Thoracic aorta (tissue), 2 donors: Measurements from ENCODE around the gene FOXE1. TPM values are rescaled to one million over a fixed set of nuclear protein-coding genes. Genes with fewer than 3 reads are reported as not detected.

ENCODE experiments used
- ATAC-seq: fragments of 150-250 bp; one replicate; pipeline ENCODE4 v1.8.0; 2017; ENCODE audit warnings: low read depth; ENCODE audit not compliant: insufficient number of reproducible peaks, low FRiP score
- DNase-seq: peaks from one replicate; pipeline ENCODE4 v3.0.0-alpha.2; 2020; ENCODE audit warnings: low spot score
- H3K27ac ChIP-seq, 2 donors: fragments of 200-600 bp; sonication (generic); 1 replicate in 1 of 2; 2 replicates in 1 of 2; pipeline ENCODE4 v1.5.1; 2016; ENCODE audit warnings: mild to moderate bottlenecking in 2 of 2, moderate library complexity in 2 of 2
- H3K27me3 ChIP-seq: fragments of 200-600 bp; sonication (generic); replicated peaks from 2 replicates; pipeline ENCODE4 v1.6.0; 2016; ENCODE audit warnings: mild to moderate bottlenecking; ENCODE audit not compliant: insufficient read depth
- H3K36me3 ChIP-seq: fragments of 200-600 bp; sonication (generic); one replicate; pipeline ENCODE4 v1.5.1; 2016
- H3K4me1 ChIP-seq, 2 donors: fragments of 200-600 bp; sonication (generic); 1 replicate in 1 of 2; 2 replicates in 1 of 2; pipeline versions ENCODE4 v1.5.1 to v1.6.0; 2016; ENCODE audit warnings: low read depth in 2 of 2, mild to moderate bottlenecking in 1 of 2; ENCODE audit not compliant: control insufficient read depth in 1 of 2
- H3K4me3 ChIP-seq: fragments of 200-600 bp; sonication (generic); 2 replicates; pipeline ENCODE4 v1.5.1; 2016; ENCODE audit warnings: mild to moderate bottlenecking
- H3K9me3 ChIP-seq: fragments of 200-600 bp; sonication (generic); 2 replicates; pipeline ENCODE4 v1.5.1; 2016
- total RNA-seq, 2 donors: library from RNA; depleted of rRNA; stranded (reverse); fragments of >200 nt; gene quantifications; one replicate each; pipeline versions ENCODE4 v1.1.0 to v1.2.3, GENCODE V29; 2016
- TF ChIP-seq, protein P1 (sequence below): fragments of 200-600 bp; sonication (generic); IDR thresholded peaks from one replicate; pipeline ENCODE4 v1.5.1; 2019; ENCODE audit warnings: antibody characterized with exemption

FOXE1 gene
- total RNA-seq, 2 donors from 2014 or later: 0.21 to 0.68 TPM

DNA sequence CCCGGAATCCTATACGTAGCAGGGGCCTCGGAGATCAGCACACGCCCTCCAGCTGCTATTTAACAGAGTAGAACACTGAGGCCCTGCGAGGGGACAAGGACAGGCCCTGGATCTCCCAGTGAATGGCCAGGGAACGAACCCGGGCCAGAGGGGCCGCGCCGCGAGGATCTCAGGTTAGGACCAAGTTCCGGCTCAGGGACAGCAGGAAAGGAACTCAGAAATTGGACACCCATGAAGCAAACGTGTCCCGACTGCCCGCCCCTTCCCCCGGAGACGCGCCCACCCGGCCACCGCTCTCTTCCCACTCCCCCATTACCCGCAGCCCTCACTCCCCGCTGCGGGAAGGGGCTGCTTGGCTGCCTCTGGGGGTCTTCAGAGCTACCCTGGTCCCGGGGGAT lies 1.0 kb upstream of the FOXE1 start:
- TF ChIP-seq, protein P1, sequence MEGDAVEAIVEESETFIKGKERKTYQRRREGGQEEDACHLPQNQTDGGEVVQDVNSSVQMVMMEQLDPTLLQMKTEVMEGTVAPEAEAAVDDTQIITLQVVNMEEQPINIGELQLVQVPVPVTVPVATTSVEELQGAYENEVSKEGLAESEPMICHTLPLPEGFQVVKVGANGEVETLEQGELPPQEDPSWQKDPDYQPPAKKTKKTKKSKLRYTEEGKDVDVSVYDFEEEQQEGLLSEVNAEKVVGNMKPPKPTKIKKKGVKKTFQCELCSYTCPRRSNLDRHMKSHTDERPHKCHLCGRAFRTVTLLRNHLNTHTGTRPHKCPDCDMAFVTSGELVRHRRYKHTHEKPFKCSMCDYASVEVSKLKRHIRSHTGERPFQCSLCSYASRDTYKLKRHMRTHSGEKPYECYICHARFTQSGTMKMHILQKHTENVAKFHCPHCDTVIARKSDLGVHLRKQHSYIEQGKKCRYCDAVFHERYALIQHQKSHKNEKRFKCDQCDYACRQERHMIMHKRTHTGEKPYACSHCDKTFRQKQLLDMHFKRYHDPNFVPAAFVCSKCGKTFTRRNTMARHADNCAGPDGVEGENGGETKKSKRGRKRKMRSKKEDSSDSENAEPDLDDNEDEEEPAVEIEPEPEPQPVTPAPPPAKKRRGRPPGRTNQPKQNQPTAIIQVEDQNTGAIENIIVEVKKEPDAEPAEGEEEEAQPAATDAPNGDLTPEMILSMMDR: no peak
- H3K9me3 ChIP-seq: no peaks in the 10 kb centered on the region
- no peak overlapping the region for H3K27ac ChIP-seq
- H3K4me1 ChIP-seq: peaks cover 2 to 35% of the 10 kb centered on the region in 2 donors
- no peaks in the 10 kb centered on the region for H3K36me3 ChIP-seq
- peaks cover 22% of the 10 kb centered on the region for H3K27me3 ChIP-seq
- DNase-seq (no peak), ATAC-seq (no peak)
- no peak overlapping the region for H3K4me3 ChIP-seq

DNA sequence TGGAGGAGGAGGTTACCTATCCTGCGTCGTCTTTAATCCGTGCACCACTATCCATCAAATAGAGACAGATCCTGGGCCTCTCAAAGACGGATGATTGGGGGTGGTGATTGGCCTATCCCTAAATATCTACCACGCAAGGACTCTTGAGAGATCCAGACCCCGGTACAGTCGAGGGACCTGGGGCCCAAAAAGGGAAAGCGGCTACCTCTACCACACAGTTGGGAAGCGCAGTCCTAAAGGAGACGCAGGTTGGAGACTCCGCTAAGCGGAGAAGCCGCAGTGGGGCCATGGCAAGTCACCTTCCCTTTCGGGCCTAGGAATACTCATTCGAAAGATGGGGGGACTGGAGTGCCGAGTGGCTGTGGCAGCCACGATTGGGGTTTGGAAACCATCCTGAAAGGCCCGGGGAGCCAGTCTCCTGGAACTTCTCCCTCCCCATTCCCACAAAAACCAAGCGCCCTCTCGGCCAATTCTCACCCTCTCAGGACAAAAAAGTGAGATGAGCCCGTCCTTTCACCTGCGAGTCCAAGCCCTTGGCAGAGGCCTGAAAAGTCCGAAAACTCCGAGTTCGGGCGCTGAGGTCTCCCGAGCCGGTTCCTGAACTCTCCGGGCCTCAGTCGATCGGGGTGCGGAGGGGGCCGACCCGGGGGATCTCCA lies 499 bp upstream of the FOXE1 start:
- Histone ChIP-seq H3K27ac (no peak overlapping the region), H3K9me3 (no peaks in the 10 kb centered on the region), H3K27me3 (peaks cover 22% of the 10 kb centered on the region), H3K4me1 (peaks cover 2 to 35% of the 10 kb centered on the region in 2 donors), H3K4me3 (peak overlapping the region; percentile 61), H3K36me3 (no peaks in the 10 kb centered on the region)
- DNase-seq: no peak
- ATAC-seq: no peak
- TF ChIP-seq, protein P1: no peak

DNA sequence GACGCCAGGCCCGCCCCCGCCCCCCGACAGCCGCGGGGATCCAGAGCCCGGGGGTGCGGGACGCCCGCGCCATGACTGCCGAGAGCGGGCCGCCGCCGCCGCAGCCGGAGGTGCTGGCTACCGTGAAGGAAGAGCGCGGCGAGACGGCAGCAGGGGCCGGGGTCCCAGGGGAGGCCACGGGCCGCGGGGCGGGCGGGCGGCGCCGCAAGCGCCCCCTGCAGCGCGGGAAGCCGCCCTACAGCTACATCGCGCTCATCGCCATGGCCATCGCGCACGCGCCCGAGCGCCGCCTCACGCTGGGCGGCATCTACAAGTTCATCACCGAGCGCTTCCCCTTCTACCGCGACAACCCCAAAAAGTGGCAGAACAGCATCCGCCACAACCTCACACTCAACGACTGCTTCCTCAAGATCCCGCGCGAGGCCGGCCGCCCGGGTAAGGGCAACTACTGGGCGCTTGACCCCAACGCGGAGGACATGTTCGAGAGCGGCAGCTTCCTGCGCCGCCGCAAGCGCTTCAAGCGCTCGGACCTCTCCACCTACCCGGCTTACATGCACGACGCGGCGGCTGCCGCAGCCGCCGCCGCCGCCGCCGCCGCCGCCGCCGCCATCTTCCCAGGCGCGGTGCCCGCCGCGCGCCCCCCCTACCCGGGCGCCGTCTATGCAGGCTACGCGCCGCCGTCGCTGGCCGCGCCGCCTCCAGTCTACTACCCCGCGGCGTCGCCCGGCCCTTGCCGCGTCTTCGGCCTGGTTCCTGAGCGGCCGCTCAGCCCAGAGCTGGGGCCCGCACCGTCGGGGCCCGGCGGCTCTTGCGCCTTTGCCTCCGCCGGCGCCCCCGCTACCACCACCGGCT lies 1.0 kb downstream of the FOXE1 start:
- H3K27ac ChIP-seq: no peak overlapping the region
- DNase-seq: no peak
- H3K4me3 ChIP-seq: peak overlapping the region; percentile 61
- TF ChIP-seq, protein P1: no peak
- H3K36me3 ChIP-seq: no peaks in the 10 kb centered on the region
- H3K27me3 ChIP-seq: peaks cover 16% of the 10 kb centered on the region
- H3K9me3 ChIP-seq: no peaks in the 10 kb centered on the region
- ATAC-seq: no peak
- peaks cover 2 to 25% of the 10 kb centered on the region in 2 donors for H3K4me1 ChIP-seq

DNA sequence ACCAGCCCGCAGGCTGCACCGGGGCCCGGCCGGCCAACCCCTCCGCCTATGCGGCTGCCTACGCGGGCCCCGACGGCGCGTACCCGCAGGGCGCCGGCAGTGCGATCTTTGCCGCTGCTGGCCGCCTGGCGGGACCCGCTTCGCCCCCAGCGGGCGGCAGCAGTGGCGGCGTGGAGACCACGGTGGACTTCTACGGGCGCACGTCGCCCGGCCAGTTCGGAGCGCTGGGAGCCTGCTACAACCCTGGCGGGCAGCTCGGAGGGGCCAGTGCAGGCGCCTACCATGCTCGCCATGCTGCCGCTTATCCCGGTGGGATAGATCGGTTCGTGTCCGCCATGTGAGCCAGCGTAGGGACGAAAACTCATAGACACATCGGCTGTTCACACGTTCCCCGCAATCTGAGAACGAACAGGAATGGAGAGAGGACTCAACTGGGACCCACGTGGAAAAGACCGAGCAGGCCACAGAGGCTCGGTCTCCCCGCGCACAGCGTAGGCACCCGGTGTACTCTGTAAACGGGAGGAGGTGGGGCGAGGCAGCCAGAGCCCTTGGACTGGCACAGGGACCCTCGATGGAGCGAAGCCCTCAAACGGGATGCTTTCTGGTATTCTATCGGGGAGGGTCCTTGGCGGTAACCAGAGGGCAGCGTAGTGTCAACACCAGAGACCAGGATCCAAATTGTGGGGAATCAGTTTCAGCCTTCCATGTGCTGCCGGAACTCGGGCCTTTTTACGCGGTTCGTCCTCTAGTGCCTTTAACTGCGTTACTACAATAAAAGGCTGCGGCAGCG lies 1.9 kb downstream of the FOXE1 start:
- DNase-seq (no peak), ATAC-seq (no peak)
- Histone ChIP-seq H3K4me3 (peak overlapping the region; percentile 21), H3K27me3 (peaks cover 16% of the 10 kb centered on the region), H3K36me3 (no peaks in the 10 kb centered on the region), H3K4me1 (peaks cover 2 to 25% of the 10 kb centered on the region in 2 donors), H3K9me3 (no peaks in the 10 kb centered on the region), H3K27ac (no peak overlapping the region)
- TF ChIP-seq, protein P1: no peak

DNA sequence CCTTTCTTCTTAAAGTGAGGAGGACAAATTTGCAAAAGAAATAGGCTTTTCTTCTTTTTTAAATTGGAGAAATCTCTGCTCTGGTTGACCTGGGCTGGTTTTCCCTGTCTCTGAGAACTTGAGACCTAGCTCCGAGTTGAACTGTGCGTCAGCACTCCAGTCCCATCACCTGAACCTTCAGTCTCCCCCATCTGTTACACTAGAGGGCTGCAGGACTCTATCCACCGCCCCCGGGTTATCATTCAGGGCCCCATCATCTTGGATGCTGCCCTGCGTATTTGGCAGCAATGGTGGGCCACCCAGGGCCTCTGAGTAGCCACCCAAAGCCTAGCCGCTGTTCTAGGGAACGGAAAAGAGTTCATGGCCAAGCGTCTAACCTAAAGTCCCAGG lies 2.5 kb downstream of the FOXE1 start:
- peaks cover 16% of the 10 kb centered on the region for H3K27me3 ChIP-seq
- H3K4me1 ChIP-seq: peaks cover 2 to 25% of the 10 kb centered on the region in 2 donors
- H3K27ac ChIP-seq: no peak overlapping the region
- DNase-seq (no peak), ATAC-seq (no peak)
- no peaks in the 10 kb centered on the region for H3K9me3 ChIP-seq
- H3K4me3 ChIP-seq: no peak overlapping the region
- TF ChIP-seq, protein P1: no peak
- H3K36me3 ChIP-seq: no peaks in the 10 kb centered on the region
